ENCODE data around the gene VWA5B1.
A peak's percentile ranks its signal among the peaks of the same experiment; 100 is the strongest.

The VWA5B1 gene

DNA sequence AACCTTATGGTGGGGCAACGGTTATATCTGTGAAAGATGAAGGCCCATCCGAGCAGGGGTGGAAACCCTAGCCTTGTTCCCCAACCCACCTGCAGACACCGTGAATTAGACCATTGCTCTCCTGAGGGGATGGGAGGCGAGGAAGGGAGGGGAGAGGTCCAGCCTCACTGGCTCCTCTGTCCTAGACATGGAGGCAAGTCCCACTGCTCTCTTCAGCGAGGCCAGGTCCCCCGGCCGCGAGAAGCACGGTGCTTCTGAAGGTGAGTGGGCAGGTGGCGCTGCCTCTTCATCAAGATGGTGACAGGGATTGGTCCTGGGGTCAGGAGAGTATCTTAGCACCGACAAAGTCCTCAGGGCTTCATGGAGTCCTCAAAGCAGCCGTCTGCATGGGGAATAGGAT, 59.3 kb downstream of the VWA5B1 start:
- no peak for DNase-seq

DNA sequence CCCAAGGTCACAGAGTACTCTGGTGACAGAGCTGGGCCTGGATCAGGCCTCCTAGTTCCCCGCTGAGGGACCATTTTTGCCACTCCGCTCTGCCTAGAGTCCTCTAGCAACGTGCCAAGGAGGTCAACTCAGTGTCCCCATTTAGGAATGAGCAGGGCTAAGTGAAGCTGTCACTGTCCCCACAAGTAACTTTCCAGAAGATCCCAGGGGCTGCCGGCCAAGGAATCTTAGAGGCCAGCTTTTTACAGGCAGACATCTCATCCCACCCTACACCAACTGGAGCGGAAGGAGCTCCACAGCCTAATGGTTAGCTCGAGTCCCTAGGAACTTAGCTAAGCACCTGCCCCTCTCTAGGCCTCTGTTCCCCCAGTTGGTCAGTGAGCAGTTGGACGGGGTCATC, 59.7 kb downstream of the VWA5B1 start:
- no peak for DNase-seq

DNA sequence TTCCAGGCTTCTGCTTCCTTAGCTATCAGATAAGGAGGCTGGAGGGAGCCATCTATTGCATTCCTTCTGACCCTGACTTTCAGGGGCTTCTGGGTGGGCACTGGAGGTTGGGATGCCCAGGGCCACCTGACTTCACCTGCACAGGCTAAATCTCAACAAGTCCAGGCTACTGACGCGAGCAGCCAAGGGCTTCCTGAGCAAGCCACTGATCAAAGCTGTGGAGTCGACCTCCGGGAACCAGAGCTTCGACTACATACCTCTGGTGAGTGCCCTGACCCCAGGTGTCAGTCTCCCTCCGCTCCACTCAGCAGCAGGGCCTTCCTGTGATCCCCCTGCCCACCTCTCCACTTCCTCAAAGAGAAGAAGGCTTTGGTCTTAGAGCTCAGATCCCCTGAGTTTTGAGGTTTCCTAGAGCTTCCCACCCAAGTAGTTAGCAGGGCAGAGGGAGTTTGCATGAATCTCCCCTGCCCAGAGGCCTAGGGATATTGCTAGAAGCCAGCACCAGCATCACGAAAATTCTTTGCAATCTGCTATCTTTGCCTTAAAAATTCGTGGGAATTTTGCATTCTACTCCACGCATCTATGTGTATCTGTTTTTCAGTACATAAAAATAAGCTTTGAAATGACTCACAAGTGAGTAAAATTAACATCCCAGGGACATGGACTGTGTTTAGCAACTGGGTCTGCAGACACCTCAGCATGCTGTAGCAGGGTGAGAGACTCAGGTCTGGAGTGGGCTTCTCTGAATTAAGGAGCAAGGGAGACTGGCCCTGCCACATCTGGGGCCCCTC, 61.4 kb downstream of the VWA5B1 start:
- DNase-seq, result no peak

DNA sequence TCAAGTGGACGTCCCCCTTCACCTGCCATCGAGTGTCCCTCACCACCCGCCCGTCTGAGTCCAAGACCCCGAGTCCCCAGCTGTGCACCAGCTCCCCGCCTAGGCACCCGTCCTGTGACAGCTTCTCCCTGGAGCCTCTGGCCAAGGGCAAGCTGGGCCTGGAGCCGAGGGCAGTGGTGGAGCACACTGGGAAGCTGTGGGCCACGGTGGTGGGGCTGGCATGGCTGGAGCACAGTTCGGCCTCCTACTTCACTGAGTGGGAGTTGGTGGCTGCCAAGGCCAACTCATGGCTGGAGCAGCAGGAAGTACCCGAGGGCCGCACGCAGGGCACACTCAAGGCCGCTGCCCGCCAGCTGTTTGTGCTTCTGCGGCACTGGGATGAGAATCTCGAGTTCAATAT, 63.2 kb downstream of the VWA5B1 start:
- no peak for DNase-seq

DNA sequence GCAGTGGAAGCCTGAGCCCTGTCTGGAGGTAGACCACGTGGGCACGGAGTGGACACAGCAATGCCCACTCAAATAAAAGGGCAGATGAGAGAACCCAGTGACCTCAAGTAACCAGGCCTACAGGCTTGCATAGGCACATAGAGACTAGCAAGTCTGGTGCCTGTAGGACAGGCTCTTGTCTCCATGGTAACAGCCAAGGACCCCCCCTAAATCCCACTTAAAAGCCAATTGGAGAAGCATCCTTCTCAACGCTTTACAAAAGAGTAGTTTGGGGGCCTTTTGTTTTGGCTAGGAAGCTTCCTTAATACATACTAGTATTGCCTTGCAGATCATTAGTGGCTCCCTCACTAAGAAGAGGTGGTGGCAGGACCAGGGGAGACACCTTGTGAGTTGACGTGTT, 63.9 kb downstream of the VWA5B1 start:
- no peak for DNase-seq

DNA sequence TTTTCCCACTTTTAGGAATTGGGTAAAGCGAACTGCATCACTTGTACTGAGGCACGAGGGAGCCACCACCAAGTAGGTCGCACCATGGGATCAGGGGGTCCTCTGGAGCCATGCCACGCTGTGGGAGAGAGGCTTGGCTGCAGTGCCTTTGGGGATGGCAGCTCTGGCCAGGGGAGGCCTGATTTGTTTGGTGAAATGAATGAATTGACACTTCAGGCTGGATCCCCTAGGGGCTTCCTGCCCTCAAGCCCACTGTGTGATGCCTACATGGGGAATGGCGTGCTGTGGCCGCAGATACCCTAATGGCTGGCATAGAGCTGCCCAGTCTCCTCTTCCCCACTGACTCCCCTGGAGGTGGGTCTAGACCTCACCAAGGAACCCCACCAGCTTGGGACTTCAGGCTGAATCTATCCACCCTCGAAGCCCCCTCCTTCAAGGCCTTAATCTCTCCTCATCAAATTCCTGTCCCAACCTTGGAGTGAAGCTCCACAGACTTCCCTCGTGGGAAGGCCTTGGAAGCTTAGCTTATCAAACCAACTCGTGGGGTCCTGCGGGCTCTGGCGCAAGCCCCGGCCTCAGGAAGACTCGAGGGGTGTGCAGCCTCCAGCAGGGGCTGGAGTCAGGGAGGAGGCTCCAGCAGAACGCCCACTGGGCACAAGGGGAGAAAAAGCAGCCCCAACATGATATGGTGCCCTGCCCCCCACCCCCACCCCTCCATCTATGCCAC, 64.6 kb downstream of the VWA5B1 start:
- DNase-seq, result no peak

- no peak for DNase-seq
These were observed 65.4 kb downstream of the VWA5B1 start for GRCh38 chr1:20355828-20356735.

GRCh38 chr1:20356850-20357459, 66.3 kb downstream of the VWA5B1 start:
- no peak for DNase-seq

GRCh38 chr1:20357796-20358195, 67.1 kb downstream of the VWA5B1 start:
- no peak for DNase-seq

- no peak for DNase-seq
These were observed 68.1 kb downstream of the VWA5B1 start for GRCh38 chr1:20358761-20359263.

DNA sequence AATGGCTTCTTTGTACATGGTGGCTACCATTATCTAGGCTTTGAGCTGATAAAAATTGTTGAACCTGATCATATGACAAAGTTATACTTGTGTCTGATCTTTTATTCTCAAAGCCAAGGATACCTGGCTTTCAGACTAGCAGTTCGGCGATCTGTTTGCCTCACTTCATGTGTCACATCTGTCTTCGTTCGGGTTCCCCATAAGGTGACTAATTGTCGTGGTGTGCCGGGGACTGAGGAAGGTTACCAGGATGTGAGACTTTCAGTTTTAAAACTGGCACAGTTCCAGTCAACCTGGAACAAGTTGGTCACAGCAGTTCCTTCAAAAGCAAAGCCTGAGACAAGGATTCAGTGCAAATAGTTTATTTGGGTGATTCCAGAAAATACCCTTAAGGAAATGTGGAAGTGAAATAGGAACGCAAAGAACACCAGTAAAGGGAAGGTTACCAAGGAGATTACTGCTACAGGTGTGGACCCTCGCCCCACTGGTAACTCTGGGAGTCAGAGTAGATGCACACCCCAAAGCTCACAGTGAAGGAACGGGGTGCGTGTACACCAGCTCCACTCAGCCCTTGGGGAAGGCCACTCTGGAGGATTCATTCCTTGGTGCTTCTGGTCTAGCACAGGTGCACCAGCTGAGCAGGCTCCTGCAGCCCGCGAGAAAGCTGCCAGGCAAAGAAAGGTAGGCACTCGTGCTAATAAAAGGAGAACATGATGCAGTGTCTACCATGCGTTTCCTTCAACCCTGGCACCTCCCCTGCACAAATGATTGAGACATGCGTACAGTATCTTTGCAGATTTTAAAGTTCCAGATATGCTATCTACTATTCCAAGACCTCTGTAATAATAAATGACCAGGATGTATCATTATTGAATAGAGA, 69.0 kb downstream of the VWA5B1 start:
- peak; percentile 16 for DNase-seq

- no peak for DNase-seq
These were observed 70.7 kb downstream of the VWA5B1 start for GRCh38 chr1:20361401-20361800.

- DNase-seq, result peak; percentile 23
These were observed 71.2 kb downstream of the VWA5B1 start for GRCh38 chr1:20361805-20362381.

GRCh38 chr1:20362856-20363255, 72.2 kb downstream of the VWA5B1 start:
- no peak for DNase-seq

- DNase-seq, result no peak
These were observed 74.9 kb downstream of the VWA5B1 start for GRCh38 chr1:20365421-20366055.

DNA sequence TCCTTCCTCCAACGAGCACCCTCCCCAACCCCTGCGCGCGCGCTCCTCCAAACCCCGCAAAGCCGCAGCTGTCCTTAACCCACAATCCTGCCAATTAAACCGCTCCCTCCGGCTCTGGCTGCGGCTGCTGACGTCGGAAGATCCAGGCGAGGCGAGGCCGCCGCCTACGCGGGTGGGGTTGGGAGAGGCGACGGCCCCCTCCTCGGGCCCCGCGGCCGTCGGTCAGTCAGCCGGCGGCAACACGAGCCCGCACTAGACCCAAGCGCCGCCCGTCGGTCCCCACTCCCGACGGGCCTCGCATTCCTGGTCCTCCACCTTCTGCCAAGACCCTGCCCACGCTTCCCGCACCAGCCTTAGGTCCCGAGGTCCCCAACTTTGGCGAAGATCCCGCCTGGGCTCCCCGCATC, 75.4 kb downstream of the VWA5B1 start:
- DNase-seq, result no peak

GRCh38 chr1:20366463-20367115, 75.9 kb downstream of the VWA5B1 start:
- no peak for DNase-seq

DNA sequence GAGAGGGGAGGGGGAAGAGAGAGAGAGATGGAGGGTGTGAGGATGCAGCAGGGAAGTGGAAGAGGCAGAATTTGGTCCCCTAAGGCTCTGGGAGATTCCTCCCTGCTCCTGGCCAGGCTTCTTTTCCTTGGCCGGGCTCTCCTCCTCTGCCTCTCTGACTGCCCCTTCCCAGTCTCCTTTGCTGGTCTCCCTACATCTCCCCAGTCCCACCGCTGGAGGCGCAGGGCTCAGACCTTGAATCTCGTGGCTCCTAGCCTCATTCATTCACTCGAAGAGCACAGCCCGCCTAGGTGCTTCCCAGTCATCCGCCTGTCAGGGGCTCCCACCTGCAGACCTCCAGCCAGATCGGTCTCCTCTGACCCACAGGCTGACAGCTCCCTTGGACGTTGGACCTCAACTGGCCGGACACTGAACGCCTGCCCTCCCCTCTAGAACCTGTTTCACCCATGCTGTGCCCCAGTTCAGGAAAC, 76.5 kb downstream of the VWA5B1 start:
- peak; percentile 38 for DNase-seq

DNA sequence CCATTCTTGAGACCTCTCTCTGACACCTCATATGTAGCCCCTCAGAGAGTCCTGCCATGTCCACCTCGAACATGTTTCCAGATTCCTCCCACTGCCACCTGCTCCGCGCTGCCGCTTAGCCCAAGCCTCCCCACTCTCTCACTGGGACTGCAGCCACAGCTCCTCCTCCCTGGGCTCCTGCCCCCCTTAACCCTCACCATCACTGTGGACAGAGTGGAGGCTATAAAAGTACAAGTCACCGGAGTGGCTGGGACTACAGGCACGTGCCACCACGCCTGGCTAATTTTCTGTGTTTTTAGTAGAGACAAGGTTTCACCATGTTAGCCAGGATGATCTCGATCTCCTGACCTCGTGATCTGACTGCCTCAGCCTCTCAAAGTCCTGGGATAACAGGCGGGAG, 77.0 kb downstream of the VWA5B1 start:
- no peak for DNase-seq

DNA sequence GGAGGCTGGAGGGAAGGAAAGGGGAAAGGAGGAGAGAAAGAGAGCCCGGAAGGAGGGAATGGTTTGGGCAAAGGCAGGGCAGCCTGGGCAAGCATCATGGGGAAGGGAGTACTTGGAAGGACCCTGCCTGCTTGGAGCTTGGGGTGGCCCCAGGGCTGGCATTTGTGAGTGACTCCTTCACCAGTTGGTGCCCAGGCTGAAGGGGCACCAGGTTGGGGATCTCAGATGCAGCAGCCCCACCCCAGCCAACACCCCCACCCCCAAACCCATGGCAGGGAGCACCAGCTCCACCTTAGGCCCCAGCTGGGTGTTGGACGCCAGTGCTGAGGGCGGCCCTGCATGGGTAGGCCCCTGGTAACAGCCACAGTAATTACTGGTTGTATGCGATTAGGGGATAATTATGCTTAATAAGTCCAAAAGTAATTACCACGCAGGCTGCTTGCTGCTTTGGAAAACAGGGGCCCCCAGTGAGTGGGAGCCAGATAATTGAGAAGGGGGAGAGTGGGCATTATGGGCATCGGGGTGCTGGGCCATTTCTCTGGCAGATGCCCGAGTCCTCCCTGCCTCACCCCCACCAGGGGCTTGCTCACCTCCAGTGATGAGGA, 78.3 kb downstream of the VWA5B1 start:
- DNase-seq, result no peak
